Liver (tissue), 9 donors: ENCODE measurements around the gene OMA1. TPM values are rescaled to one million over a fixed set of nuclear protein-coding genes. Genes with fewer than 3 reads are reported as not detected.

Experiments used
- DNase-seq: peaks from one replicate; pipeline ENCODE4 v3.0.0-alpha.2; 2017; ENCODE audit warnings: low spot score
- H3K27ac ChIP-seq, 2 donors: one replicate each; pipeline ENCODE4 v1.7.0; 2013; ENCODE audit warnings: inconsistent platforms in 2 of 2, low read length in 2 of 2, control low read depth in 1 of 2, low read depth in 1 of 2, mild to moderate bottlenecking in 1 of 2
- H3K27me3 ChIP-seq, 4 donors: one replicate each; pipeline versions ENCODE4 v1.6.1 to v1.7.0; 2013; ENCODE audit warnings: low read length in 3 of 4, inconsistent platforms in 1 of 4, mild to moderate bottlenecking in 1 of 4, moderate library complexity in 1 of 4; ENCODE audit not compliant: control insufficient read depth in 4 of 4, insufficient read depth in 4 of 4
- H3K36me3 ChIP-seq, 4 donors: one replicate each; pipeline versions ENCODE4 v1.6.1 to v1.7.0; 2013; ENCODE audit warnings: low read length in 3 of 4, mild to moderate bottlenecking in 3 of 4, low read depth in 1 of 4, moderate library complexity in 1 of 4; ENCODE audit not compliant: control insufficient read depth in 4 of 4, insufficient read depth in 3 of 4
- H3K4me1 ChIP-seq, 4 donors: one replicate each; pipeline versions ENCODE4 v1.6.1 to v1.7.0; 2013; ENCODE audit warnings: low read length in 3 of 4, mild to moderate bottlenecking in 3 of 4, moderate library complexity in 1 of 4; ENCODE audit not compliant: control insufficient read depth in 4 of 4, insufficient read depth in 4 of 4
- H3K4me3 ChIP-seq, 3 donors: one replicate each; pipeline versions ENCODE4 v1.6.1 to v1.7.0; 2013; ENCODE audit warnings: low read length in 3 of 3, control low read depth in 1 of 3, low read depth in 1 of 3, mild to moderate bottlenecking in 1 of 3
- H3K9ac ChIP-seq, 2 donors: one replicate each; pipeline ENCODE4 v1.7.0; 2013; ENCODE audit warnings: low read length in 2 of 2, mild to moderate bottlenecking in 2 of 2, moderate library complexity in 2 of 2, control low read depth in 1 of 2, low read depth in 1 of 2
- H3K9me3 ChIP-seq, 4 donors: one replicate each; pipeline versions ENCODE4 v1.6.1 to v1.7.0; 2013; ENCODE audit warnings: low read length in 3 of 4; ENCODE audit not compliant: control insufficient read depth in 4 of 4
- ATF3 ChIP-seq: IDR thresholded peaks from 2 replicates; pipeline ENCODE4 v1.6.1; 2016; ENCODE audit warnings: antibody characterized with exemption
- EGR1 ChIP-seq, 2 donors: IDR thresholded peaks; 2 replicates each; pipeline ENCODE4 v1.6.1; 2016 to 2018; ENCODE audit warnings: antibody characterized with exemption in 2 of 2, low read depth in 2 of 2
- FOXA1 ChIP-seq: IDR thresholded peaks from 2 replicates; pipeline ENCODE4 v1.6.1; 2016; ENCODE audit warnings: antibody characterized with exemption
- FOXA2 ChIP-seq: IDR thresholded peaks from 2 replicates; pipeline ENCODE4 v1.6.1; 2016; ENCODE audit warnings: antibody characterized with exemption
- GABPA ChIP-seq, 2 donors: IDR thresholded peaks in 1 of 2; conservative IDR thresholded peaks in 1 of 2; 2 replicates each; pipeline ENCODE4 v1.6.1; 2016; ENCODE audit warnings: antibody characterized with exemption in 2 of 2, mild to moderate bottlenecking in 1 of 2, moderate library complexity in 1 of 2
- HNF4A ChIP-seq, 2 donors: conservative IDR thresholded peaks; 2 replicates each; pipeline ENCODE4 v1.6.1; 2016; ENCODE audit warnings: antibody characterized with exemption in 2 of 2, mild to moderate bottlenecking in 2 of 2
- HNF4G ChIP-seq: IDR thresholded peaks from 2 replicates; pipeline ENCODE4 v1.6.1; 2016; ENCODE audit warnings: antibody characterized with exemption
- JUND ChIP-seq, 2 donors: IDR thresholded peaks; 2 replicates each; pipeline ENCODE4 v1.6.1; 2016; ENCODE audit warnings: antibody characterized with exemption in 2 of 2
- NR2F2 ChIP-seq: IDR thresholded peaks from 2 replicates; pipeline ENCODE4 v1.6.1; 2016; ENCODE audit warnings: antibody characterized with exemption
- RAD21 ChIP-seq, 2 donors: IDR thresholded peaks; 2 replicates each; pipeline ENCODE4 v1.6.1; 2016; ENCODE audit warnings: antibody characterized with exemption in 2 of 2, mild to moderate bottlenecking in 2 of 2
- REST ChIP-seq: IDR thresholded peaks from 2 replicates; pipeline ENCODE4 v1.6.1; 2016; ENCODE audit warnings: antibody characterized with exemption, mild to moderate bottlenecking
- RXRA ChIP-seq, 2 donors: IDR thresholded peaks; 2 replicates each; pipeline ENCODE4 v1.6.1; 2017 to 2018; ENCODE audit warnings: antibody characterized with exemption in 2 of 2, mild to moderate bottlenecking in 1 of 2
- SP1 ChIP-seq: IDR thresholded peaks from 2 replicates; pipeline ENCODE4 v1.6.1; 2018; ENCODE audit warnings: antibody characterized with exemption, mild to moderate bottlenecking
- TAF1 ChIP-seq: conservative IDR thresholded peaks from 2 replicates; pipeline ENCODE4 v1.6.1; 2016; ENCODE audit warnings: antibody characterized with exemption, mild to moderate bottlenecking
- YY1 ChIP-seq: IDR thresholded peaks from 2 replicates; pipeline ENCODE4 v1.6.1; 2016; ENCODE audit warnings: antibody characterized with exemption, mild to moderate bottlenecking
- ZBTB33 ChIP-seq: IDR thresholded peaks from 2 replicates; pipeline ENCODE4 v1.6.1; 2016; ENCODE audit warnings: antibody characterized with exemption
- WGBS: extraction: QIAGEN DNeasy Blood & Tissue Kit; methylation state at CpG from one replicate; pipeline ENCODE4 v1.1.7; 2013; 5-methylcytosine and 5-hydroxymethylcytosine counted together
- polyA plus RNA-seq, 2 donors: library from polyadenylated mRNA; stranded (reverse) in 1 of 2; unstranded in 1 of 2; fragments of 200-250 nt in 1 of 2; fragments of >200 nt in 1 of 2; fragmentation: Nextera tagmentation in 1 of 2; extraction: Ambion mirVana in 1 of 2; gene quantifications; one replicate each; pipeline versions ENCODE4 v1.2.1 to v1.2.3, GENCODE V29; 2013 to 2015
- total RNA-seq, 2 donors: library from RNA; depleted of rRNA; stranded (reverse); fragments of >200 nt; gene quantifications; one replicate each; pipeline ENCODE4 v1.2.3, GENCODE V29; 2014
- TF ChIP-seq, protein P1 (sequence below): IDR thresholded peaks from 2 replicates; pipeline ENCODE4 v1.6.1; 2016; ENCODE audit warnings: antibody characterized with exemption
- TF ChIP-seq, protein P2 (sequence below): fragments of 150-350 bp; IDR thresholded peaks from 2 replicates; pipeline ENCODE4 v1.5.1; 2017; ENCODE audit warnings: improper control_type of control experiment, low read depth, low read length; ENCODE audit not compliant: missing input control
- donor health status: healthy.
- donor health status: healthy.
- donor health status: healthy.
- donor health status: healthy.
- donor health status: healthy.

Gene OMA1
- total and polyA plus RNA-seq, 4 donors, result 9.1 to 31.0 (median 16.1) TPM

DNA sequence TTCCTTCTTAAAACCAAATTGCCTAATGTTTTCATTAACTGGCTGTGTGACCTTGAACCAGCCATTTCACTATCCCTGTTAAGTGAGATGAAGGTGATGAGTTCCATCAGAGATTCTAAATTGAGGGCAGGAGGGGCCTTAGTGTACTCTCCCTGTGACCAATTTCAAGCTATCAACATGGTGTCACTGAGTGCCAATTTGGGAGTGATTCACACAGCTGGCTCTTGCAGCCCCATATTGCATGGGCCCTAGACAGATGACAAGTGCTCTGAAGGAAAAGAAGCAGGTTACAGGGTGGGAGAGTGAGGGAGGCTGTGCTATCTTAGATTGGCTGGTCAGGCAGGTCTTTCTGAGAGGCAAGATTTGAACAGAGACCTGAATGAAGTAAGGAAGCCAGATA is 43.5 kb upstream of the OMA1 start:
- H3K27me3 ChIP-seq, result peaks cover 0 to 9% (median 1%) of the 10 kb centered on the region in 4 donors
- H3K4me3 ChIP-seq, result no peak overlapping the region
- H3K36me3 ChIP-seq, result no peaks in the 10 kb centered on the region
- H3K4me1 ChIP-seq, result no peaks in the 10 kb centered on the region
- no peak overlapping the region for H3K27ac ChIP-seq
- no peaks in the 10 kb centered on the region for H3K9me3 ChIP-seq
- DNase-seq, result no peak
- TF ChIP-seq HNF4A (conservative IDR thresholded peaks at IDR 0.05) (no peak), HNF4G (no peak), YY1 (no peak), EGR1 (IDR thresholded peaks at IDR 0.05; ENCODE audit: low read depth in 2 of 2) (no peak), ZBTB33 (no peak), FOXA1 (no peak), FOXA2 (no peak), RXRA (IDR thresholded peaks at IDR 0.05) (no peak), RAD21 (IDR thresholded peaks at IDR 0.05) (no peak), REST (no peak), JUND (IDR thresholded peaks at IDR 0.05) (no peak), GABPA (IDR thresholded peaks at IDR 0.05 in 1 of 2, conservative IDR thresholded peaks at IDR 0.05 in 1 of 2) (no peak), TAF1 (no peak)
- TF ChIP-seq, protein P1, sequence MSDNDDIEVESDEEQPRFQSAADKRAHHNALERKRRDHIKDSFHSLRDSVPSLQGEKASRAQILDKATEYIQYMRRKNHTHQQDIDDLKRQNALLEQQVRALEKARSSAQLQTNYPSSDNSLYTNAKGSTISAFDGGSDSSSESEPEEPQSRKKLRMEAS, result no peak
- no peak overlapping the region for H3K9ac ChIP-seq

DNA sequence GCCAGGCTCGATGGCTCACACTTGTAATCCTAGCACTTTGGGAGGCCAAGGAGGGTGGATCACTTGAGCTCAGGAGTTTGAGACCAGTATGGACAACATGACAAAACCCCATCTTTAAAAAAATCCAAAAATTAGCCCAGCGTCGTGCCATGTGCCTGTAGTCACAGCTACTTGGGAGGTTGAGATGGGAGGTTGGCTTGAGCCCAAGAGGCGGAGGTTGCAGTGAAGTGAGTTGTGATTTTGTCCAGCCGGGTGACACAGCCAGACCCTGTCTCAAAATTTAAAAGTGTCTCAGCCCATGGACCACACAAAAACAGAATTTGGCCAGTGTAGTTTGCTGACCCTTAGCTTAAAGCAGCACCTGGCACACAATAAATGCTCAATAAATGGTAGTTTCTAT is 41.9 kb upstream of the OMA1 start:
- Histone ChIP-seq H3K9ac (no peak overlapping the region), H3K36me3 (no peaks in the 10 kb centered on the region), H3K27ac (no peak overlapping the region), H3K4me1 (no peaks in the 10 kb centered on the region), H3K4me3 (no peak overlapping the region), H3K9me3 (no peaks in the 10 kb centered on the region), H3K27me3 (peaks cover 0 to 9% (median 1%) of the 10 kb centered on the region in 4 donors)
- DNase-seq, result no peak
- 90% methylated on average over 5 of the region's 5 CpGs for WGBS
- TF ChIP-seq FOXA2 (no peak), ATF3 (no peak), RXRA (IDR thresholded peaks at IDR 0.05) (no peak), NR2F2 (no peak), SP1 (no peak), YY1 (no peak), EGR1 (IDR thresholded peaks at IDR 0.05; ENCODE audit: low read depth in 2 of 2) (no peak)
- TF ChIP-seq, protein P2, sequence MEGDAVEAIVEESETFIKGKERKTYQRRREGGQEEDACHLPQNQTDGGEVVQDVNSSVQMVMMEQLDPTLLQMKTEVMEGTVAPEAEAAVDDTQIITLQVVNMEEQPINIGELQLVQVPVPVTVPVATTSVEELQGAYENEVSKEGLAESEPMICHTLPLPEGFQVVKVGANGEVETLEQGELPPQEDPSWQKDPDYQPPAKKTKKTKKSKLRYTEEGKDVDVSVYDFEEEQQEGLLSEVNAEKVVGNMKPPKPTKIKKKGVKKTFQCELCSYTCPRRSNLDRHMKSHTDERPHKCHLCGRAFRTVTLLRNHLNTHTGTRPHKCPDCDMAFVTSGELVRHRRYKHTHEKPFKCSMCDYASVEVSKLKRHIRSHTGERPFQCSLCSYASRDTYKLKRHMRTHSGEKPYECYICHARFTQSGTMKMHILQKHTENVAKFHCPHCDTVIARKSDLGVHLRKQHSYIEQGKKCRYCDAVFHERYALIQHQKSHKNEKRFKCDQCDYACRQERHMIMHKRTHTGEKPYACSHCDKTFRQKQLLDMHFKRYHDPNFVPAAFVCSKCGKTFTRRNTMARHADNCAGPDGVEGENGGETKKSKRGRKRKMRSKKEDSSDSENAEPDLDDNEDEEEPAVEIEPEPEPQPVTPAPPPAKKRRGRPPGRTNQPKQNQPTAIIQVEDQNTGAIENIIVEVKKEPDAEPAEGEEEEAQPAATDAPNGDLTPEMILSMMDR, result no peak
- TF ChIP-seq, protein P1, result no peak
